Adipocyte (in vitro differentiated cells): ENCODE measurements around the gene TM6SF1.

Experiments
- DNase-seq: peaks from one replicate; pipeline ENCODE4 v3.0.0-alpha.2; 2015; ENCODE audit warnings: low read depth
- H3K27me3 ChIP-seq: replicated peaks from 2 replicates; pipeline ENCODE4 v1.7.0; 2013; ENCODE audit warnings: mild to moderate bottlenecking, low read length, moderate library complexity; ENCODE audit not compliant: control insufficient read depth, insufficient read depth
- H3K36me3 ChIP-seq: 2 replicates; pipeline ENCODE4 v1.7.0; 2013; ENCODE audit warnings: low read length, mild to moderate bottlenecking, moderate library complexity; ENCODE audit not compliant: control insufficient read depth, insufficient read depth, severe bottlenecking
- H3K4me1 ChIP-seq: 2 replicates; pipeline ENCODE4 v1.7.0; 2013; ENCODE audit warnings: mild to moderate bottlenecking, low read length, moderate library complexity; ENCODE audit not compliant: control insufficient read depth, insufficient read depth
- H3K4me3 ChIP-seq: 2 replicates; pipeline ENCODE4 v1.7.0; 2013; ENCODE audit warnings: mild to moderate bottlenecking, low read length, moderate library complexity
- H3K9ac ChIP-seq: 2 replicates; pipeline ENCODE4 v1.7.0; 2013; ENCODE audit warnings: mild to moderate bottlenecking, low read length, moderate library complexity
- H3K9me3 ChIP-seq: 2 replicates; pipeline ENCODE4 v1.7.0; 2013; ENCODE audit warnings: mild to moderate bottlenecking, low read length, moderate library complexity; ENCODE audit not compliant: control insufficient read depth

Gene TM6SF1

GRCh38 chr15:83106994-83107840, at the start of gene TM6SF1:
TSS of gene TM6SF1 (plus strand) at chr15:83107645. CDS start at chr15:83107681, 36 bp downstream.
- Histone ChIP-seq H3K4me1 (no peaks in the 10 kb centered on the region), H3K9ac (no peak within 1 kb of the TSS), H3K27me3 (peaks cover 38% of the 10 kb centered on the region), H3K9me3 (no peaks in the 10 kb centered on the region), H3K36me3 (no peaks in the 10 kb centered on the region), H3K4me3 (peak within 1 kb of the TSS; percentile 74)
- peak; percentile 55 for DNase-seq

GRCh38 chr15:83057696-83058376, 49.6 kb upstream of the TM6SF1 start:
- peaks cover 35% of the 10 kb centered on the region for H3K36me3 ChIP-seq

GRCh38 chr15:83061680-83062079, 45.8 kb upstream of the TM6SF1 start:
- H3K36me3 ChIP-seq = peaks cover 7% of the 10 kb centered on the region
- no peak overlapping the region for H3K9ac ChIP-seq
- no peaks in the 10 kb centered on the region for H3K27me3 ChIP-seq
- H3K9me3 ChIP-seq = no peaks in the 10 kb centered on the region
- no peak overlapping the region for H3K4me3 ChIP-seq
- peak; percentile 53 for DNase-seq
- peaks cover 34% of the 10 kb centered on the region for H3K4me1 ChIP-seq

More at GRCh38 chr15:83057696-83058376, 49.6 kb upstream of the TM6SF1 start:
- H3K9ac ChIP-seq = no peak overlapping the region
- H3K4me3 ChIP-seq = no peak overlapping the region
- H3K4me1 ChIP-seq = peaks cover 16% of the 10 kb centered on the region
- no peak for DNase-seq
- H3K27me3 ChIP-seq = no peaks in the 10 kb centered on the region
- no peaks in the 10 kb centered on the region for H3K9me3 ChIP-seq

- Histone ChIP-seq H3K9me3 (no peaks in the 10 kb centered on the region), H3K9ac (no peak overlapping the region), H3K27me3 (no peaks in the 10 kb centered on the region)
Measured at GRCh38 chr15:83062768-83063180, 44.7 kb upstream of the TM6SF1 start.

GRCh38 chr15:83063551-83063950, 43.9 kb upstream of the TM6SF1 start:
- H3K4me3 ChIP-seq = peak overlapping the region; percentile 94

More at GRCh38 chr15:83062768-83063180, 44.7 kb upstream of the TM6SF1 start:
- Histone ChIP-seq H3K4me1 (peaks cover 38% of the 10 kb centered on the region), H3K36me3 (peaks cover 7% of the 10 kb centered on the region), H3K4me3 (no peak overlapping the region)
- no peak for DNase-seq

GRCh38 chr15:83064859-83065258, 42.6 kb upstream of the TM6SF1 start:
- DNase-seq = peak; percentile 23
- Histone ChIP-seq H3K9ac (peak overlapping the region; percentile 94), H3K4me1 (peaks cover 39% of the 10 kb centered on the region), H3K27me3 (no peaks in the 10 kb centered on the region), H3K36me3 (peaks cover 7% of the 10 kb centered on the region), H3K9me3 (no peaks in the 10 kb centered on the region), H3K4me3 (peak overlapping the region; percentile 94)

More at GRCh38 chr15:83063551-83063950, 43.9 kb upstream of the TM6SF1 start:
- peaks cover 7% of the 10 kb centered on the region for H3K36me3 ChIP-seq
- H3K9me3 ChIP-seq = no peaks in the 10 kb centered on the region
- H3K4me1 ChIP-seq = peaks cover 39% of the 10 kb centered on the region
- H3K27me3 ChIP-seq = no peaks in the 10 kb centered on the region
- no peak for DNase-seq
- H3K9ac ChIP-seq = no peak overlapping the region

- peak overlapping the region; percentile 94 for H3K9ac ChIP-seq
- H3K4me1 ChIP-seq = peaks cover 39% of the 10 kb centered on the region
- H3K36me3 ChIP-seq = peaks cover 7% of the 10 kb centered on the region
- peak overlapping the region; percentile 94 for H3K4me3 ChIP-seq
- H3K9me3 ChIP-seq = no peaks in the 10 kb centered on the region
- H3K27me3 ChIP-seq = no peaks in the 10 kb centered on the region
- DNase-seq = peak; percentile 20
Measured at GRCh38 chr15:83065431-83065830, 42.0 kb upstream of the TM6SF1 start.

- H3K27me3 ChIP-seq = no peaks in the 10 kb centered on the region
- peak overlapping the region; percentile 94 for H3K4me3 ChIP-seq
- DNase-seq = peak; percentile 45
- peaks cover 39% of the 10 kb centered on the region for H3K4me1 ChIP-seq
- peaks cover 7% of the 10 kb centered on the region for H3K36me3 ChIP-seq
- peak overlapping the region; percentile 94 for H3K9ac ChIP-seq
- H3K9me3 ChIP-seq = no peaks in the 10 kb centered on the region
Measured at GRCh38 chr15:83066034-83066733, 41.3 kb upstream of the TM6SF1 start.

GRCh38 chr15:83066734-83067637, 40.5 kb upstream of the TM6SF1 start, which contains the start of gene BTBD1:
TSS of gene BTBD1 (minus strand) at chr15:83067252. CDS start at chr15:83067151, 101 bp downstream.
- Histone ChIP-seq H3K4me3 (peak within 1 kb of the TSS; percentile 94), H3K9ac (peak within 1 kb of the TSS; percentile 94), H3K9me3 (no peaks in the 10 kb centered on the region), H3K27me3 (no peaks in the 10 kb centered on the region), H3K4me1 (peaks cover 35% of the 10 kb centered on the region), H3K36me3 (peaks cover 5% of the 10 kb centered on the region)
- peak; percentile 98 for DNase-seq

- no peaks in the 10 kb centered on the region for H3K9me3 ChIP-seq
- DNase-seq = no peak
- peaks cover 31% of the 10 kb centered on the region for H3K4me1 ChIP-seq
- peak overlapping the region; percentile 94 for H3K4me3 ChIP-seq
- H3K36me3 ChIP-seq = no peaks in the 10 kb centered on the region
- no peaks in the 10 kb centered on the region for H3K27me3 ChIP-seq
- peak overlapping the region; percentile 94 for H3K9ac ChIP-seq
Measured at GRCh38 chr15:83067638-83067962, 39.8 kb upstream of the TM6SF1 start.
